ENCODE data around the gene ISOC2.

Gene ISOC2

DNA sequence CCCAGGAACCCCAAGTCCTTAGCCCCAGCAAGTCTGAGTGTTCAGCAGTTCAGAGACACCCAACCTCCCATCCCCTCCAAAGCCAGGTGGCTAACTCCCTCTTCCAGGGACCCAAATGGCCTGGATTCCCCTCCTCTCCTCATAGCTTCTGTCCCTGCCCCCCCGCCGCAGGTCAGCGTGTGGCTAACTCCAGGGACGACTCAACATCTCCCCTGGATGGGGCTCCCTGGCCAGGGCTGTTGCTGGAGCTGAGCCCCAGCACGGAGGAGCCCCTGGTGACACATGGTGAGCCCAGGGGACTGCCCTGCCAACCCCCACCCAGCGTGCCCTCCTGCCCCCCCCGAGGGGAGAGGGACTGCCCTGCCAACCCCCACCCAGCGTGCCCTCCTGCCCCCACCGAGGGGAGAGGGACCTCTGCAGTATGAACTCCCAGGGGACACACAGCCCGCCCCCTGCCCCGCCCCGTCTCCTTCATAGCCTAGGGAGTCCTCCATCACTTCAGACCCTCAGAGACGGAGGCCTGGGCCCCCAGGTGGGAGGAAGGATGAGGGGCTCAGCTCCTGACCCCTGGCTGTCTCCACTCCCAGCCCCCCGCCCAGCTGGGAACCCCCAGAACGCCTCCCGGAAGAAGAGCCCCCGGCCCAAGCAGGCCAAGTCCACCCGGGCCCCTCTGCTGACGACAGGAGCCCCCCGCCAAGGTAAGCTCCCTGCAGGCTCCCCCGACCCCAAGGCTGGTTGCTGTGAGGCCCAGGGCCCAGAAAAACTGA lies 28.5 kb upstream of the ISOC2 start:
- DNase-seq: no peak

DNA sequence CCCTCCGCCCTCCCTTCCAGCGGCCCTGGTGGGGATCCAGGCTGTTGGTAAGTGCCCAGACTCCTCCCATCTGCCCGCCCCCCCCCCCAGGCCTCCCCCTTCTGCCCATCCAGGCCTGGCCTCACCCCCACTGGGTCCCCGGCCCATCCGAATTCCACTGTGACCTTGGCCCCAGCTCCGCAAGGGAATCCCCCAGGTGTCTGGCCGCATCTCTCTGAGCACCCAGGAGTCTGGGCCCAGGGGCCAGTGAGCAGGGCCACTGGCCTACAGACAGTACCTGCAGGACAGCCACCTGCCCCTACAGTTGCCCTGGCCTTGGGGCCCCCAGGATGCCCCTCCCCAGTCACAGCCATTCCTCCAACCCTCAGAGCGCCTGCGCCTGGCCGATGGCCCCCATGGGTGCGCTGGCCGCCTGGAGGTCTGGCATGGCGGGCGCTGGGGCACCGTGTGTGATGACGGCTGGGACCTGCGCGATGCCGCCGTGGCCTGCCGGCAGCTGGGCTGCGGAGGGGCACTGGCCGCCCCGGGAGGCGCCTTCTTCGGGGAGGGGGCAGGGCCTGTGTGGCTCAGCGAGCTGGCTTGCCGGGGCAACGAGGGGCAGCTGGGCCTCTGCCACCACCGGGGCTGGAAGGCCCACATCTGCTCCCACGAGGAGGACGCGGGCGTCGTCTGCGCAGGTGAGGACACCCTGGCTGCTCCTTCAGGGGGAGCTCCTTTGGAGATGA lies 27.7 kb upstream of the ISOC2 start:
- no peak for DNase-seq

DNA sequence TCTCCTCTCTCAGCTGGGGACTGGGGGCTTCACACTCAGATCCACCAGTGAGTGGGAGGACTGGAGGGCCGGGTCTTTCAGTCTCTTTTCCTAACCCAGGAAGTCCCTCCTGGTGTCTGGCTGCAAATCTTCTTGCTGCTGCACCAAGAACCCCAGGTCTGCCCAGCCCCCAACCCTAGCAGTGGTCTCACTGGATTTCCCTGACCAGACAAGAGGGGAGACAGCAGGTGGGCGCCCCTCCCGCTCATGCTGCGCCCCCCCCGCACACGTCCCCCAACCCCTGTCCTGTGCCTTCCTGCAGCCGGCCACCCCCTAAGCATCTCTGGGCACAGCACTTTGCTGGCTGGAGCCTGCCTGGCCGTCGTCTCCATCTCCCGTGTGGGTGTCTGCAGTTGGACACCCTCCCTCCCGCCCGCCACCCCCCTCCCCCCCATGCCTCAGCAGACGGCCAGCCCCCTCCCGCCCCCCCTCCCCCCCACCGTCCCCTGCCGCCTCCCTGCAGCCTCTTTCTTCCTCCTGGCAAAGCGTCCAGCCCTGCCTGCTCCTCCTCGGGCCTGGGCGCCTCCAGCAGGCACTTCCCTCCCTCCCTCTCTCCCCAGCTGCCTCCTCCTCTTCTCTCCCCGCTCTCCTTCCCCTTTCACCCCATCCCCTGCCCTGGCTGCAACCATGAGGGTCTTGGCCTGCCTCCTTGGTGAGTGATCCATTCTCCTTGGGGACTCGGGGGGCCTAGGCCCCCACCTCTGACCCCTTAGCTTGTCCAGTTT lies 26.7 kb upstream of the ISOC2 start, which contains the start of gene SSC5D:
TSS of gene SSC5D (plus strand) at position 513 of the 764 bp plus-strand sequence. CDS start at position 667, 154 bp downstream.
- DNase-seq: no peak

DNA sequence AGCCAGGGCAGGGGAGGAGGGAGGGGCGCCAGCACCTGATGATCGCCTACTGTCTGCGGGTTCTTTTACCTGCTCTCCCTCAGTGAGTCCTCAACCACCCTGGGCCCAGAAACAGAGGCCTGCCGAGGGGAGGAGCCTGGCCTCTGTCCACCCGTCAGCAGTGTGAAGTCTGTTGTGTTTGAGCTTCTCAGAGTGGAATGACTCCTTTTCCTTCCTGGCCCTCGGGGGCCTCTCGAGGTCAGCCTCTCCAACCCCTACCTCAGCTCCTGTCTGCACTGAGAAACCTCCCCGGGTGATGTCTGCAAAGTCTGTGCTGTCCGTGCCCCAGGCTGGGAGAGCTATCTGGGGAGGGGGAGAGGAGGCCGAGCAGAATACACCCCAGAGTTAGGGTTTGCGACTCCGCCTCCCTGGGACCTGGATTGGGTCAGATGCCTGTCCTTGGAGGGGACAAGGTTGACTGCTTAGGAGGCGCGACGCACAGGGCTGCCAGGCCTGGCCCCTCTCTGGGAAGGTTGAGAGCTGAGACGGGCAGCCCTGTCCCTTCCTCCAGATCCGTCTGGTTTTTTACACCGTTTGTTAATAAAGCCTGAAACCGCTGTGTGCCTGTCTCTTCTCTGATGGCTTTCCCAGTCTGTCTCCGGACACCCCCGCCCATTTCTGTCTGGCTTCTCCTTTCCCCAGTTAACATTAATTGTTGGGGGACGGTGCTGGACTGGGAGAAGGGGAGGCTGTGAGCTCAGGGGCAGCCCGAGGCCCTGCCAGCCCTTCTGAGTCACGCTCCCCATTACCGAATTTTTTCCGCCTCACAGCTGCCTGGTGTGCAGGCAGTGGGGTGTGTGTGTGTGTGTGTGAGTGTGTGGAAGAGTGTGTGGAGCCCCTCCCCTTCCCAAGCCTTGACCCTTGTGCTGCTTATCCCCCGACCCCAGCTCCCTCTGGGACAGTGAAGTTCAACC lies 25.8 kb upstream of the ISOC2 start:
- DNase-seq: no peak

GRCh38 chr19:55486043-55486970 lies 24.9 kb upstream of the ISOC2 start:
- no peak for DNase-seq

DNA sequence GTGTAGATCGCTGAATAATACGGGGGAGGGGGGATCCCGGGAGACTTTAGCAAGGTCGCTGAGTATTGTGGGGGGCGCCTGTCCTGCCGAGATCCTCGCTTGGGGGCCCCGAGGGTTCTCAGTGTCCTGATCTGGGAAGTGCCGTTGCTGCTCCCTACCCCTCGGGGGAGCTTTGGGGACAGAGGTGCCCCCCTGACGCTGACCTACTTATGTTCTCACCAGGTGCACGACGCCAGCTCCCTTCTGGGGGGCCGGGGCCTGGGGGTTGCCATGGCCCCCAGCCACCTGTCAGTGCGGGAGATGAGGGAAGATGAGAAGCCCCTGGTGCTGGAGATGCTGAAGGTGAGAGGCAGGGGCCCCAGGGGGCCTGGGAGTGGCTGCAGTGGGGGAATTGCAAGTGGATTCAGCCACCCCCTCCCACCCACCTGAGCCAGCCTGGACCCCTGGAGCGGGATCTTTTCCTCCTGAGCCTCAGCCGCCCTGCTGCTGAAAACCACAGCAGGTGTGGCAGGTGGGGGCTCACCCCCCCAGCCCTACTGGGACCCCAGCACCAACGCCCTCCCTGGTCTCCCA lies 24.1 kb upstream of the ISOC2 start:
- DNase-seq: no peak

DNA sequence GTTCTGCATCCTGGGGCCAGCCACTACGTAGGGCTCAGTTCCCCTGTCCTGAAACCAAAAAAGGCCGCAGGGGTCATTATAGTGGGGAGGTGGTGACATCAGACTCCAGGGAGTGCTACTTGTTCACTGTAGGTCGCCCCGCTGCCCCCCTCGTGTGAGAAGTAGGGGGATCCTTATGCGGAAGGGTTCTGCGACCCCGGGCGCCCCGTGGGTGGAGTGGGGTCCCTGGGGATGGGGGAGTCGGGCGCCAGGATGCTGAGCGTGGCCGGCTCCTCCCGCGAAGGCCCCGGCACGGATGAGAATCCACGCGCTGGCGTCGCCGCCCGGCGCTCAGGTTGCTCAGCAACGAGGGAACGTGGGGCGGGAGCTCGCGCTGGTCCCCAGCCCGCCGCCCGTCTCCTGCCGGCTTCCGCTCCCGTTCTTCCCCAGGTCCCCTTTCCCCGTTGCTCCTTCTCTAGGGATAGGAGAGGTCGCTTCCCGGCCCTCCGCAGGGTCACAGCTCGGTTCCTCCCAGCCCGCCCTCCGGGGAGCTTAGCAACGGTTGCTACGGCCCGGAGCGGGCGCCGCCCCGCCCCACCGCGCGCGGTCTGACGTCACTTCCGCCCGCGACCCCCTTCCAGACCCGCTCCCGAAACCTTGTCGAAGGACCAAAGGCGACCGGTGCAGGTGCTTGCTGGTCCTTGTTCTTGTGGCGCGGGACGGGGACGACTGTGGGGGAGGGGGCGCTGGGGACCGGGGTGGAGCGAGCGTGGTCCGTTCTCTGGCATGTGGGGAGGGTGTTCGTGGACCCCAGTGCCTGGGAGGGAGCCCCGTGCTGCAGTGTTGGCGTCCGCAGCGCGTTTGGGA lies 23.4 kb upstream of the ISOC2 start, which contains the start of gene NAT14:
TSS of gene NAT14 (plus strand) at position 596 of the 846 bp plus-strand sequence. CDS start 521 bp downstream, outside the sequence.
- peak; percentile 65 for DNase-seq

DNA sequence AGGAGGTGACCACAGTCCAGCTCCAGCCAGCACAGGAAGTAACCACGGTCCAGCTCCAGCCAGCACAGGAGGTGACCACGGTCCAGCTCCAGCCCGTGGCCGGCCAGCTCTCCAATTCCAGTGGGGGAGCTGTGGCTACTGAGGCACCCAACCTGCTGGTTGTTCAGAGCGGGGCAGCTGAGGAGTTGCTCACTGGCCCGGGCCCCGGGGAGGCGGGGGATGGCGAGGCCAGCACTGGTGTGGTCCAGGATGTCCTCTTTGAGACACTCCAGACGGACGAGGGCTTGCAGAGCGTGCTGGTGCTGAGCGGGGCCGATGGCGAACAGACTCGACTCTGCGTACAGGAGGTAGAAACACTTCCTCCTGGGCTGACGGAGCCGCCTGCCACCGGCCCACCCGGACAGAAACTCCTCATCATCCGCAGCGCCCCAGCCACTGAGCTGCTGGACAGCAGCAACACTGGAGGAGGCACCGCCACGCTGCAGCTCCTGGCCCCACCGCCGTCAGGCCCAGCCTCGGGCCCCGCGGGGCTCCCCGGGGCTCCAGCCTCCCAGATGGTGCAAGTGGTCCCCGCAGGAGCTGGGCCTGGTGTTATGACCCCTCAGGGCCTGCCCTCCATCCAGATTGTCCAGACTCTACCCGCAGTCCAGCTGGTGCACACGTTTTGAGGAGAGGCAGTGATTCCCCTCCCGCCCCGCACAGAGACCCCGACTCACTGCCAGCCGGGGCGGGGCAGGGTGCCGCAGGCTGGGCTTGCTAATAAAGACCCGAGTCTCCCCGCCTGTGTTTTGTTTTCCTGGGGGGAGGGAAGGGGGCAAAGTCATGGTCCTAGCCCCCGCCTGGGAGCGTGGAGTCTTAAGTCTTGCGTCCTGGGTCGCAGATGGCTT lies 22.5 kb upstream of the ISOC2 start:
- DNase-seq: no peak

- no peak for DNase-seq
These were observed 21.7 kb upstream of the ISOC2 start for GRCh38 chr19:55482967-55483705.

DNA sequence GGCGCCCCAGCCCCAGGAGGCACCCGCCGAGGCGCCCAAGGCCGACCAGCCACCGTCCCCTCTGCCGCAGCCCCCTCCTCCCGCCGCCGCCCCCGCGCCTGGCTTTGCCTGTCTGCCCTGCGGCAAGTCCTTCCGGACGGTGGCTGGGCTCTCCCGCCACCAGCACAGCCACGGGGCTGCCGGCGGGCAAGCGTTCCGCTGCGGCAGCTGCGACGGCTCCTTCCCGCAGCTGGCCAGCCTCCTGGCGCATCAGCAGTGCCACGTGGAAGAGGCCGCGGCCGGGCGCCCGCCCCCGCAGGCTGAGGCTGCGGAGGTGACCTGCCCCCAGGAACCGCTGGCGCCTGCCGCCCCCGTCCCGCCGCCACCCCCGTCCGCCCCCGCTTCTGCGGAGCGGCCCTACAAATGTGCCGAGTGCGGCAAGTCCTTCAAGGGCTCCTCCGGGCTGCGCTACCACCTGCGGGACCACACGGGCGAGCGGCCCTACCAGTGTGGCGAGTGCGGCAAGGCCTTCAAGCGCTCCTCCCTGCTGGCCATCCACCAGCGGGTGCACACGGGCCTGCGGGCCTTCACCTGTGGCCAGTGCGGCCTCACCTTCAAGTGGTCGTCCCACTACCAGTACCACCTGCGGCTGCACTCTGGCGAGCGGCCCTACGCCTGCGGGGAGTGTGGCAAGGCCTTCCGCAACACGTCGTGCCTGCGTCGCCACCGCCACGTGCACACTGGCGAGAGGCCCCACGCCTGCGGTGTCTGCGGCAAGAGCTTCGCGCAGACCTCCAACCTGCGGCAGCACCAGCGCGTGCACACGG lies 20.9 kb upstream of the ISOC2 start:
- no peak for DNase-seq

- no peak for DNase-seq
These were observed 20.3 kb upstream of the ISOC2 start for GRCh38 chr19:55481794-55482155.

DNA sequence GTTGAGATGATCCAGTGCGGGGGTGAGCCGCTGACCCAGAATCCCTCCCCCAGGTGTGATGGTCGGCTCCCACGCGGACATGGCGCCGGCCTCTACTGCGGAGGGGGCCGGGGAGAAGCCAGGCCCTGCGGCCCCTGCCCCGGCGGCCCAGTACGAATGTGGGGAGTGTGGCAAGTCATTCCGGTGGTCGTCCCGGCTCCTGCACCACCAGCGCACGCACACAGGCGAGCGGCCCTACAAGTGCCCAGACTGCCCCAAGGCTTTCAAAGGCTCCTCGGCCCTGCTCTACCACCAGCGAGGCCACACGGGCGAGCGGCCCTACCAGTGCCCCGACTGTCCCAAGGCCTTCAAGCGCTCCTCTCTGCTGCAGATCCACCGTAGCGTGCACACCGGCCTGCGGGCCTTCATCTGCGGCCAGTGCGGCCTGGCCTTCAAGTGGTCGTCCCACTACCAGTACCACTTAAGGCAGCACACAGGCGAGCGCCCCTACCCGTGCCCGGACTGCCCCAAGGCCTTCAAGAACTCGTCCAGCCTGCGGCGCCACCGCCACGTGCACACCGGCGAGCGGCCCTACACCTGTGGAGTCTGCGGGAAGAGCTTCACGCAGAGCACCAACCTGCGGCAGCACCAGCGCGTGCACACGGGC lies 19.8 kb upstream of the ISOC2 start:
- no peak for DNase-seq

- DNase-seq: no peak
These were observed 18.2 kb upstream of the ISOC2 start for GRCh38 chr19:55479451-55480230.

DNA sequence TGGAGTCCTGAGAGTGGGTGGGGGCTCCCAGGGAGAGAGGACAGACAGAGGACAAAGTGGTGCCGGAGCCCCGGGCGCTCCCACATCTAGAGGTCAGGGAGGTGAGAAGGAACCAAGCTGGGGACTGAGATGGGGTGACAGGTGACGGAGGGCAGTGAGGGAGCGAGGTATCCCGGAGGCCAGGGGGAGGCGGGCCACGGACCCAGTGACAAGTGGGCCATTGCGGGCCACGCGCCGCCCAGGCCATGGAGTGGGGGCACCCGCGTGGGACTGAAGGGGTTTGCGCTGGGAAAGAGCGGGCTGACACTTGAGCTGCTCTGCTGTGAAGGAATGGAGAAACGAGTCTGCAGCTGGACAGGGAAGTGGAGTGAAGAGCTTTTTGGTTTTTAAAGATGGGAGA lies 17.6 kb upstream of the ISOC2 start:
- no peak for DNase-seq

DNA sequence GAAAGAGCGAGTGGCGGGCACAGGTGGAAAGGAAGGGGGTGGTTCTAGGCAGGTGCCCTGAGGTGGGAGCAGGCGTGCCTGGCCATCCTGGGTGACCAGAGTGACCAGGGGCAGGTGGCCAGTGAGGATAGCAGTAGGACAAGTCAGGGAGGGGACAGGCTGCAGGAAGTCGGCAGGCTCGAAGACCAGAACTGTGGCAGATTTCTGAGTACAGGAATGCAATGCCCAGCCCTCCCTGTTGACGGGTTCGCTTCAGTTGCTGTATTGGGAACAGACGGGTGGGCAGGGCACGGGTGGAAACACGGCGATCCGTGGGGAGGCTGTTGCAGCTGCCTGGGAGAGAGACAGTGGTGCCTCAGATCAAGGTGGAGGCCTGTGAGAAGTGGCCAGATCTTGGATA lies 16.9 kb upstream of the ISOC2 start:
- DNase-seq: no peak

DNA sequence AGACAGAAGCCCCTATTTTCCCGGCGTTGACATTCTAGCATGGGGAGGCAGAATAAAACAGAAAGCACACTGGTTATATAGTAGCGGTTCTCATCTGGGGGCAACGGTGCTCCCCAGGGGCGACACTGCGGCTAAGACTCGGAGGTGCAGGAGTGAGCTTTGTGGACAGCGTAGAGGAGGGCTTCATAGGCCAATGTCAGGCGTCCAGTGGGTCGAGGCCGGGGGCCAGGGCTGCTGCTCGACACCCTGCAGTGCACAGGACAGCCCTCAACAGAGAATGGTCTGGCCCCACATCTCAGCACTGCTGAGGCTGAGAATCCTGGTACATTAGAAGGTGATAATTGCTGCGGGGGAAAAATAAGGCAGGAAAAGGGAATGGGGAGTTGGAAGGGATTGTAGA lies 16.5 kb upstream of the ISOC2 start:
- no peak for DNase-seq
